Esophagus squamous epithelium (tissue), 5 donors: ENCODE results near the gene FCGBP. TPM values are rescaled to one million over a fixed set of nuclear protein-coding genes. Genes with fewer than 3 reads are reported as not detected.
A peak's percentile ranks its signal among the peaks of the same experiment; 100 is the strongest.

Source experiments
- DNase-seq: peaks from one replicate; lab custom pipeline; 2025; lab: John Stamatoyannopoulos, UW
- H3K27ac ChIP-seq, 4 donors: fragments of 200-600 bp; sonication (generic); one replicate each; pipeline ENCODE4 v1.5.1; 2016 to 2019; ENCODE audit warnings: mild to moderate bottlenecking in 1 of 4
- H3K27me3 ChIP-seq, 4 donors: fragments of 200-600 bp; sonication (generic); 1 replicate in 3 of 4; 2 replicates in 1 of 4; pipeline versions ENCODE4 v1.5.1 to v1.6.0; 2017 to 2021; ENCODE audit warnings: antibody characterized with exemption in 1 of 4
- H3K36me3 ChIP-seq, 3 donors: fragments of 200-600 bp; sonication (generic); one replicate each; pipeline ENCODE4 v1.5.1; 2016 to 2019
- H3K4me1 ChIP-seq, 3 donors: fragments of 200-600 bp; sonication (generic); one replicate each; pipeline ENCODE4 v1.5.1; 2017 to 2019
- H3K4me3 ChIP-seq, 4 donors: fragments of 200-600 bp; sonication (generic); 1 replicate in 3 of 4; 2 replicates in 1 of 4; pipeline ENCODE4 v1.5.1; 2016 to 2019; ENCODE audit warnings: mild to moderate bottlenecking in 2 of 4, moderate library complexity in 1 of 4
- H3K9me3 ChIP-seq, 3 donors: fragments of 200-600 bp; sonication (generic); one replicate each; pipeline ENCODE4 v1.5.1; 2016 to 2019
- POLR2A ChIP-seq, 4 donors: fragments of 450-650 bp; IDR thresholded peaks; one replicate each; pipeline ENCODE4 v1.6.1; 2017; ENCODE audit warnings: antibody characterized with exemption in 4 of 4, mild to moderate bottlenecking in 4 of 4, moderate library complexity in 3 of 4
- whole genome bisulfite sequencing, 2 donors: methylation state at CpG; one replicate each; pipeline ENCODE4 v1.1.5; 2018; 5-methylcytosine and 5-hydroxymethylcytosine counted together
- intact Hi-C: fragments of 100-400 bp; cut with DNase I; formaldehyde crosslinking; loops from one replicate; pipeline ENCODE4 v1.15.0; 2022
- total RNA-seq, 4 donors: library from RNA; depleted of rRNA; stranded (reverse); fragments of >200 nt; gene quantifications; one replicate each; pipeline ENCODE4 v1.1.0, GENCODE V29; 2016
- TF ChIP-seq, protein P1 (sequence below), 6 experiments: fragments of 450-650 bp in 4 of 6; fragments of 200-600 bp in 2 of 6; sonication (generic) in 2 of 6; IDR thresholded peaks; one replicate each; pipeline ENCODE4 v1.5.1; 2016 to 2019; ENCODE audit warnings: antibody characterized with exemption in 6 of 6, mild to moderate bottlenecking in 4 of 6, moderate library complexity in 4 of 6
- donor health status: DM: yes; HTN: yes; CAD: no.

The FCGBP gene
- total RNA-seq, 4 donors from 2014 or later, result 5.7 to 79.9 (median 41.0) TPM

GRCh38 chr19:39971380-39972035, 37.1 kb upstream of the FCGBP start:
- intact Hi-C loops, result no loop called here
- Histone ChIP-seq H3K27ac (peak overlapping the region; percentile 94 to 95 (median 94)), H3K9me3 (no peaks in the 10 kb centered on the region), H3K27me3 (no peaks in the 10 kb centered on the region), H3K4me3 (peak overlapping the region; percentile 65 to 87 (median 81)), H3K4me1 (peaks cover 18 to 30% (median 19%) of the 10 kb centered on the region in 3 donors), H3K36me3 (peaks cover 13 to 45% (median 16%) of the 10 kb centered on the region in 3 donors)
- TF ChIP-seq, protein P1, sequence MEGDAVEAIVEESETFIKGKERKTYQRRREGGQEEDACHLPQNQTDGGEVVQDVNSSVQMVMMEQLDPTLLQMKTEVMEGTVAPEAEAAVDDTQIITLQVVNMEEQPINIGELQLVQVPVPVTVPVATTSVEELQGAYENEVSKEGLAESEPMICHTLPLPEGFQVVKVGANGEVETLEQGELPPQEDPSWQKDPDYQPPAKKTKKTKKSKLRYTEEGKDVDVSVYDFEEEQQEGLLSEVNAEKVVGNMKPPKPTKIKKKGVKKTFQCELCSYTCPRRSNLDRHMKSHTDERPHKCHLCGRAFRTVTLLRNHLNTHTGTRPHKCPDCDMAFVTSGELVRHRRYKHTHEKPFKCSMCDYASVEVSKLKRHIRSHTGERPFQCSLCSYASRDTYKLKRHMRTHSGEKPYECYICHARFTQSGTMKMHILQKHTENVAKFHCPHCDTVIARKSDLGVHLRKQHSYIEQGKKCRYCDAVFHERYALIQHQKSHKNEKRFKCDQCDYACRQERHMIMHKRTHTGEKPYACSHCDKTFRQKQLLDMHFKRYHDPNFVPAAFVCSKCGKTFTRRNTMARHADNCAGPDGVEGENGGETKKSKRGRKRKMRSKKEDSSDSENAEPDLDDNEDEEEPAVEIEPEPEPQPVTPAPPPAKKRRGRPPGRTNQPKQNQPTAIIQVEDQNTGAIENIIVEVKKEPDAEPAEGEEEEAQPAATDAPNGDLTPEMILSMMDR (IDR thresholded peaks at IDR 0.05), result no peak
- TF ChIP-seq POLR2A (IDR thresholded peaks at IDR 0.05), result no peak
- DNase-seq, result no peak
- WGBS, 2 donors, result 3 to 5% methylated on average over 8 to 21 of the region's 21 CpGs

DNA sequence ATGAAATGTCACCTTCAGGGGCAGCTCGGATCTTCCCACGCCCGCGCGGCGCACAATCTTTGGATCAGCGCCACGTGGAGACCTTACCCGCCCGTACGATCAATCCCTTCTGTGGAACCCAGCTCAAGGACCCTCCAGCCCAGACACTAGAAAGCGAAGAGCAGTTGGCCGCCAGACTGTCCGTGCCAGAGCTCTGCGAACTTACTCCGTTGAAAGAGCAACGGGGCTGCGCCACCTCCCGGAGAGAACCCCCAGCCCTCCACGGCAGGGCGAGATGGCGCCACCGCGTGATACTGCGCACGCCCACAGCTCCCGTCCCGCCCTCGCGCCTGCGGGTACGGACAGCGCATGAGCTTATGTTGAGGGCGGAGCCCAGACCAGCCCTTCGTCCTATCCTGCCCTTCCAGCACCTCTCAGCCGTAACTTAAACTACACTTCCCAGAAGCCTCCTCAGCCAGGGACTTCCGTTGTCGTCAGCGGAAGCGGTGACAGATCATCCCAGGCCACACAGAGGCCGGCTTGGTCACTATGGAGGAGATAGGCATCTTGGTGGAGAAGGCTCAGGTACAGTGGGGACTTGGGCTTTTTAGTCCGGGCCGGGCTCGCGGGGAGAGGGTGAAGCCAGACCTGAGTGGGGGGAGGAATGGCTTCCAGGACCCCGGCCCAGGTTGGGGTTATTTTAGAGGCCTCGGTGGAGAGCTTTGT, 36.4 kb upstream of the FCGBP start, which contains the start of gene PSMC4:
PSMC4 (plus strand) TSS at position 491 of the 705 bp plus-strand sequence; CDS start at position 529, 38 bp downstream.
- Histone ChIP-seq H3K9me3 (no peaks in the 10 kb centered on the region), H3K4me1 (peaks cover 18 to 30% (median 19%) of the 10 kb centered on the region in 3 donors), H3K27ac (peak within 1 kb of the TSS; percentile 94 to 95 (median 94)), H3K4me3 (peak within 1 kb of the TSS; percentile 65 to 87 (median 81)), H3K27me3 (no peaks in the 10 kb centered on the region), H3K36me3 (peaks cover 13 to 38% (median 16%) of the 10 kb centered on the region in 3 donors)
- intact Hi-C loops, result no loop called here
- WGBS, 2 donors, result 0% methylated on average over 22 of the region's 47 CpGs; no CpG with 5 or more reads in 1 of the 2 donors
- TF ChIP-seq POLR2A (IDR thresholded peaks at IDR 0.05), result peak in 3 of 4 donors; percentile 63 to 84 (median 66)
- TF ChIP-seq, protein P1 (IDR thresholded peaks at IDR 0.05), result peak; percentile 65 to 95 (median 80)
- DNase-seq, result peak; percentile 89

- TF ChIP-seq POLR2A (IDR thresholded peaks at IDR 0.05), result no peak
- TF ChIP-seq, protein P1 (IDR thresholded peaks at IDR 0.05), result no peak
- peak overlapping the region; percentile 94 to 95 (median 94) for H3K27ac ChIP-seq
- 0 to 20% methylated on average over 1 to 6 of the region's 11 CpGs for WGBS, 2 donors
- H3K27me3 ChIP-seq, result no peaks in the 10 kb centered on the region
- no peaks in the 10 kb centered on the region for H3K9me3 ChIP-seq
- intact Hi-C loops, result no loop called here
- H3K4me3 ChIP-seq, result peak overlapping the region; percentile 65 to 87 (median 81)
- peaks cover 18 to 30% (median 19%) of the 10 kb centered on the region in 3 donors for H3K4me1 ChIP-seq
- no peak for DNase-seq
- H3K36me3 ChIP-seq, result peaks cover 13 to 33% (median 16%) of the 10 kb centered on the region in 3 donors
Observed at GRCh38 chr19:39970425-39970674, 35.9 kb upstream of the FCGBP start.

- H3K4me3 ChIP-seq, result peak overlapping the region; percentile 65 to 87 (median 81)
- H3K4me1 ChIP-seq, result peaks cover 18 to 30% (median 19%) of the 10 kb centered on the region in 3 donors
- TF ChIP-seq, protein P1 (IDR thresholded peaks at IDR 0.05), result no peak
- no peak for TF ChIP-seq POLR2A (IDR thresholded peaks at IDR 0.05)
- no peaks in the 10 kb centered on the region for H3K9me3 ChIP-seq
- DNase-seq, result no peak
- H3K27ac ChIP-seq, result peak overlapping the region; percentile 94 to 95 (median 94)
- 49 to 53% methylated on average over 12 to 13 of the region's 13 CpGs for WGBS, 2 donors
- intact Hi-C loops, result no loop called here
- H3K36me3 ChIP-seq, result peaks cover 12 to 28% (median 14%) of the 10 kb centered on the region in 3 donors
- no peaks in the 10 kb centered on the region for H3K27me3 ChIP-seq
Observed at GRCh38 chr19:39969681-39970424, 35.4 kb upstream of the FCGBP start.
